B cell (primary cell): ENCODE measurements around the gene SS18L1.

Experiments
- EZH2 ChIP-seq: IDR thresholded peaks from 2 replicates; pipeline ENCODE4 v1.6.1; 2012; ENCODE audit warnings: borderline replicate concordance, low read depth, mild to moderate bottlenecking, moderate library complexity, low read length; ENCODE audit not compliant: insufficient read depth, poor library complexity, severe bottlenecking
- TF ChIP-seq, protein P1 (sequence below): fragments of 200-600 bp; IDR thresholded peaks from one replicate; pipeline ENCODE4 v1.8.0; 2022; ENCODE audit warnings: antibody characterized with exemption, mild to moderate bottlenecking

DNA sequence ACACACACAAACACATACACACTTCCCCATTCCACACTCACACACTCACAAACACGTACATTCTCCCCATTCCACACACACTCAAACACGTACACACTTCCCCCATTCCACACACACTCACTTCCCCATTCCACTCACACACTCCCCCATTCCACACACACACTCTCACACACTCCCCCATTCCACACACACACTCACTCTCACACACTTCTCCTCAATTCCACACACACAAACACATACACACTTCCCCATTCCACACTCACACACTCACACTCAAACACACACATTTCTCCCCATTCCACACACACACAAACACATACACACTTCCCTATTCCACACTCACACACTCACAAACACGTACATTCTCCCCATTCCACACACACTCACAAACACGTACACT is 86.1 kb downstream of the SS18L1 start:
- TF ChIP-seq, protein P1, sequence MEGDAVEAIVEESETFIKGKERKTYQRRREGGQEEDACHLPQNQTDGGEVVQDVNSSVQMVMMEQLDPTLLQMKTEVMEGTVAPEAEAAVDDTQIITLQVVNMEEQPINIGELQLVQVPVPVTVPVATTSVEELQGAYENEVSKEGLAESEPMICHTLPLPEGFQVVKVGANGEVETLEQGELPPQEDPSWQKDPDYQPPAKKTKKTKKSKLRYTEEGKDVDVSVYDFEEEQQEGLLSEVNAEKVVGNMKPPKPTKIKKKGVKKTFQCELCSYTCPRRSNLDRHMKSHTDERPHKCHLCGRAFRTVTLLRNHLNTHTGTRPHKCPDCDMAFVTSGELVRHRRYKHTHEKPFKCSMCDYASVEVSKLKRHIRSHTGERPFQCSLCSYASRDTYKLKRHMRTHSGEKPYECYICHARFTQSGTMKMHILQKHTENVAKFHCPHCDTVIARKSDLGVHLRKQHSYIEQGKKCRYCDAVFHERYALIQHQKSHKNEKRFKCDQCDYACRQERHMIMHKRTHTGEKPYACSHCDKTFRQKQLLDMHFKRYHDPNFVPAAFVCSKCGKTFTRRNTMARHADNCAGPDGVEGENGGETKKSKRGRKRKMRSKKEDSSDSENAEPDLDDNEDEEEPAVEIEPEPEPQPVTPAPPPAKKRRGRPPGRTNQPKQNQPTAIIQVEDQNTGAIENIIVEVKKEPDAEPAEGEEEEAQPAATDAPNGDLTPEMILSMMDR, result no peak
- TF ChIP-seq EZH2, result no peak
